HG03571 (cell line): Measurements from ENCODE around the gene ZBED5.
"Not testable (repeated sequence)": the region's sequence is repeated elsewhere in the genome, so short reads cannot be mapped to it uniquely, and the experiment has no call there.

Source experiments
- ATAC-seq: cut with Tn5 transposase; IDR thresholded peaks from one replicate; pipeline ENCODE4 v1.9.1; 2021; ENCODE audit not compliant: unreplicated experiment

Gene ZBED5

DNA sequence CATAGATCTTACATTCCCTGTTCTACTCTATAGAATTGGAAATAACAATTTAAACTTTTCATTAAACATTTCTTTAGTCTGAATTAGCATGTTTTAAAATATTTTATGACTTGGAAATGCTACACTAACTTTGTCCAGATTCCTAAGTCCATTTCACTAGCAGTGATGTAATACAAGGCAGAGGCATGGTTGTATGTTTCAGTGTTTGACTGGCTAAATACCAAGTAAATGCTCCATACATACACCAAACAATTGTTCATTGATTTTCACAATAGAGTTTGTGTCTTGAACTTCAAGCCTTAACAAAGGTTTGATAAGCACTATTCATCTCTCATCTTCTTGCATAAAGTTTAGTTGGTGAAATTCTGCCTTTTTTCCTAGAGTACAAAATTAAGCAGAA is 13.5 kb downstream of the ZBED5 start:
- ATAC-seq, result no peak

DNA sequence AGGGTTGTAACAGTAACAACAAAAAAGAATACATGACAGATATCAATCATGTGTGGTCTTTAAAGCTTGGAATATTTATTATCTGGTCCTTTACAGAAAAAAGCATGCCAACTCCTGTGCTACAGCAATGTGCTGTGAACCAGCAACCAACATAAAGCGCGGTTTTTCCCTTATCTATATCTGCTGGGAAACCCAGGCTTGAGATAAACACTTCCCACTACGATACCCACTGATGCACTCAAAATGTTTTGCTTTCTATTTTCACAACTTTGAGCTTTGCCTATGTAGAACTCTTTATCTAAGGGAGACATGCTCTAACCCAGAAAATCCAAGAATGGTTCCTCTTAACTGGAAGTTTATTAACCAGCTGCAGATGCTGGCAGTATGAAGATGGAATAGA is 19.0 kb downstream of the ZBED5 start:
- no peak for ATAC-seq

GRCh38 chr11:10838083-10838482 is 19.8 kb downstream of the ZBED5 start:
- no peak for ATAC-seq

GRCh38 chr11:10836884-10837283 is 21.0 kb downstream of the ZBED5 start:
- ATAC-seq, result not testable (repeated sequence)

GRCh38 chr11:10829139-10829538 is 28.7 kb downstream of the ZBED5 start:
- ATAC-seq, result no peak

DNA sequence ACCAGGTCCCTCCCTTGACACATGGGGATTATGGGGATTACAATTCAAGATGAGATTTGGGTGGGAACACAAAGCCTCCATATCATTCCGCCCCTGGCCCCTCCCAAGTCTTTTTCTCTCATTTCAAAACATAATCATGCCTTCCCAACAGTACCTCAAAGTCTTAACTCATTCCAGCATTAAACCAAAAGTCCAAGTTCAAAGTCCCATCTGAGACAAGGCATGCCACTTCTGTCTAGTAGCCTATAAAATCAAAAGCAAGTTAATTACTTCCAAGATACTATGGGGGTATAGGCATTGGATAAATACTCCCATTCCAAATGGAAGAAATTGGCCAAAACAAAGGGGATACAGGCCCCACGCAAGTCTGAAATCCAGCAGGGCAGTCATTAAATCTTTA is 29.5 kb downstream of the ZBED5 start:
- no peak for ATAC-seq

DNA sequence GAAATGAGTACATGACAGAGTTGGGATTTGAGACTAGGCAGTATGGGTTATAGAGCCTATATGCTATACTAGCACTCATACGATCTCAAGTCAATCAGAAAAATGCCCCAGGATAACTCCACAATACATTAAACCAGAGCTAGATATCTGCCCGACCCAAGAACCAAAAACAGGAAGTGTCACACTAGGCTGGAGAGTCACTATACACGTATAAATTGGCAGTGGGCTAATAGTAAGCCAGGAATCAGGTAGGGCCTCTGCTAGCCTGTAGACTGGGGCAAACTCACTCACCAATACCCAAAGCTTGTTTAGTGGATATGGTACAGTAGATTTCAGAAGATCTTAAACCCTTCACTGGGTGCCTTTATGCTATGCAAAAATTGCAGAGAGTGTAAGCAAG is 33.0 kb downstream of the ZBED5 start:
- peak; percentile 79 for ATAC-seq

DNA sequence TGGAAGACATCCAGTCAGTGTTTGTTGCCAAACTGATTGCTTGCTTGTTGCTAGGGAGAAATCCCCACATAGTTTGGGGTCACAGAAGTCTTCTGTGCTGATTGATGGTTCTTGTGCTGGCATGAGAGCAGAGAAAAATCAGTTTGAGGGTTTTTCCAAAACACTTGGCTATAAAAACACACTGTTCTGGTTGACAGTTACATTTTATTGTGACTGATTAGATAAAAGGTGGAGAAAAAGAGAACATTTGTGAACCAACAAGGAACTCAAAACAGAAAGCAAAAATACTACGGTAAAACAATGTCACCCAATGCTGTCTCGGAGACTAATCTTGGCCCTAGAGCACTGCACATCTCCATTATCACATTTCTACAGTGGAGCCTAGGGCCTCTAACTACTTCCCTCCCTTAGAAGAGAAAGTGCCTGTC is 34.7 kb downstream of the ZBED5 start:
- ATAC-seq, result no peak

- not testable (repeated sequence) for ATAC-seq
Observed at GRCh38 chr11:10822491-10822890, 35.4 kb downstream of the ZBED5 start.

DNA sequence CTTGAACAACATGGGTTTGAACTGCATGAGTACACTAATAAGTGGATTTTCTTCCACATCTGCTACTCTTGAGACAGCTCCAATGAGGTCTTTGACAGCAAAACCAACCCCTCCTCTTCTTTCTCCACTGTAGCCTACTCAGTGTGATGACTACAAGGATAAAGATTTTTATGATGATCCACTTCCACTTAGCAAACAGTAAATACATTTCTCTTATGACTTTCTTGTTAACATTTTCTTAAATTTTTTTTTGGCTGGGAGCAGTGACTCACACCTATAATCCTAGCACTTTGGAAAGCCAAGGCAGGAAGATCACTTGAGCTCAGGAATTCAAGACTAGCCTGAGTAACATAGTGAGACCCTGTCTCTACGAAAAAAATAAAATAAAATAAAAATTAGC is 39.3 kb downstream of the ZBED5 start:
- ATAC-seq, result no peak

DNA sequence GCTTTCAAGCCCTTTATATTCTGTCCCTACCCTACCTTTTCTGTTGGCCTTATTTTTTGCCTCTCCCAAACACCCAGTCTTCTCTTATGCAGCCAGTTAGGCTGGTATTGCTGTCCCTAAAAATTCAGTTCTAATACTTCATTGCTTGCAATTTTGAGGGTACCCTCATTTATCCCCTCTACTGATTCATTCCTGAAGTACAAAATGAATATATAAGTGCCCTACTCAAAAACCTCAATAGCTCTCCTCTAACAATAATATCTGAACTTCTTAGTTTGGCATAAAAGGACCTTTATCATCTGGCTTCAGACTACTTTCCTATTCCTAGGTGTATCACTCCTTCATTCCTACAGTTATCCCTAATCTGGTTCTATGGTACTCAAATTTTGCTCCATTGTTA is 43.9 kb downstream of the ZBED5 start:
- no peak for ATAC-seq

GRCh38 chr11:10809373-10810160 is 48.3 kb downstream of the ZBED5 start:
- peak; percentile 24 for ATAC-seq

DNA sequence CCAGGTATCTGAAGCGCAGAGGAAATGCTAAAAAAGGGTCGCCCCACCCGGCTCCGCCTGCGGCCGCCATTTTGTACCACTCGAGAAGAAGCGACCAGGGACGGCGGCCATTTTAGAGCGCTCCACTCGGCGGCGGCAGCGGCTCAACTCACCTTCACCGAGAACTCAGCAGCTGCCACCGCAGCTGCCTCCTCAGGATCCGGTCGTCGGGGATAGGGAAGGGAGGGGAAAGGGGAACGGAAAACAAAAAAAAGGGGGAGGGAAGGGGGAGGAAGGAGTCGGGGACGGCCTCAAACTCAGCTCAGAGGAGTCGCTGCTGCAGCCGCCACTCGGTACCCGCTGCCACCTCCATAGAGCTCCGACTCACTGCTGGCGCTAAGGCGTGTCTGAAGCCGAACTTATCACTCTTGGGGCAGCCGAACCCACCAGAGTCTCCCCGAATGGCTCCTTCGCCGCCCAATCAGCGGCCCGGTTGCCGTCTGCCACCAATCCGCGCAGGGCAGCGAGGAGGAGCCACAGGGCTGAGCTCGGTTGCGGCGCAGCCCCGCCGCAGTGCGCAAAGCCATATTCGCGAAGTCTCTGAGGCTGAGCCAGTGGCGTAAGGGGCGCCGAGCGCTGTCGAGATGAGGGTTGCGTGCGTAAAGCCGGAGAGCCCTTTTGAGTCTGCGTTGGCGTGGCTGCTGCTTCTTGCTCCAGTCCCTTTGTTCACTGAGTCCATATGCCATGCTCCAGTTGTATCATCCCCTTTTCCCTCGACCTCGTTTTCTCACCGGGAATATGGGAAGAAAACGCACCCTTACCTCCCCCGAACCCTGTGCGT is 49.1 kb downstream of the ZBED5 start, which contains the start of gene EIF4G2:
Gene EIF4G2, minus strand, starts transcription at position 374 of the 820 bp plus-strand sequence.
- ATAC-seq, result peak; percentile 94

- no peak for ATAC-seq
Observed at GRCh38 chr11:10808235-10808552, 49.7 kb downstream of the ZBED5 start.

DNA sequence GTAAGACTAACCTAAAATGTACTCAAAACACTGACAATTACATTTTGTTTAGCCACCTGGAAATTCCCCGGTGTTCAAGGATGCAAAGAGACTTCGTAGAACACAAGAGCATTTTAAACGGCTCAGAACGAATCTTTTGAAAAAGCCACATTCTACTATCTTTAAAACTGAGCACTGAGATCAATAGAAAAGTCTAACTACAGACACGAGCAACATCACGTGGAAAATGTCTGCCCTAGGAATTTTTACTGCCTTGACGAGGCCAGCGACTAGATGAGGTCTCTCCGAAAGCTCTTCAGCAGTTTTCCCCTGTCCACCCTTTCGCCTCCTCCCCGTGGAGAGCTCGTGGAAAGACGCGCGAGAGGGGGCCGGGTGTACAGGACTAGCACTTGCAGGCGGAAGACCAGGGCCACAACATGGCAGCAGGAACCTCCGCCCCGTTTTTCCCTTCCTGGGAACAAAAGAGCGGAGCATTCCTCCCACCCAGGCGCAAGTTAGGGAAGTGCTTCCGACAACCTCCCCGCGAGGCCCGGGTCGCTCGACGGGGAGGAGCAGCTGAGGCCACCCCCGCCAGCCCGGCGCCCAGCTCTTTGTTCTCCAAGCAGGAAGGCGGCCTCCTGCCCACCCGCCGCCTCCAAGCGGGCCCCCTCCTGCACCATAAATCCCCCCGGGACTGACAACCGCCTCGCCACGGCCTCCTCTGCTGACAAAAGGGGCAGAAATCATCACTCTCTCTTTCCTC is 50.2 kb downstream of the ZBED5 start:
- ATAC-seq, result no peak

DNA sequence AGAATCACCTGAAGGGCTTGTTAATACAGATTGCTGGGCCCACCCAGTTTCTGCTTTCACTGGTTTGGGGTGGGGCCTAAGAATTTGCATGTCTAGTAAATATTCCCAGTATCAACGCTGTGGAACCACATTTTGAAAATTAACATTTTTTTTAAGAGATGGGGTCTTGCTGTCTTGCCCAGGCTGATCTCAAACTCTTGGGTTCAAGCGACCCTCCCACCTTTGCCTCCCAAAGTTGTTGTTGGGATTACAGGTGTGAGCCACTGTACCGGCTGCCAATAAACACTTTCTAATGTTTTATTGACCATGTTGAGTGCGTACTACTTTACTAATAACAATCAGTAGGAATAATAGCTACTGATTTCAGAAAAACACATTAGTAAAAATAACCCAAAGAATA is 51.6 kb downstream of the ZBED5 start:
- no peak for ATAC-seq

- ATAC-seq, result no peak
Observed at GRCh38 chr11:10805741-10806140, 52.1 kb downstream of the ZBED5 start.

DNA sequence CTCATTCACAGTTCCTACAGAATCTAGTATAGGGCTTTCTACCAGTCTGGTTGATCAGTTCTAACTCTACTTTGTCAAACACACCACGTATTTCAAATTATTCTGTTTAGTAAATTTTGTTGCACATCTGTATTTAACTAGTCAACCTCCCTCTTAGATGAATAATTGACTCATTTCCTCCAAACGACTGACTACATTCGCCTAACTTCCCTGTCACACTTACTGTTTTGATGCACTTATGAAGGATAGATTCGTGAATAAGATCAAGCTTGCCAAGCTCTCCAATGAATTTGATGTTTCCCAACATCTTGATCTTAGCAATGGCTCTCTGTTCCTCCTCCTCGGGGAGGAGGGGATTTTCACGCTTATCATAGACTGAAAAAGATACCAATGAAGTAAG is 54.2 kb downstream of the ZBED5 start:
- no peak for ATAC-seq
